Lower leg skin (tissue), 3 donors: ENCODE results near the gene GIPC3.

Source experiments
- POLR2A ChIP-seq, 2 donors: fragments of 450-650 bp; IDR thresholded peaks; one replicate each; pipeline ENCODE4 v1.6.1; 2016 to 2017; ENCODE audit warnings: antibody characterized with exemption in 2 of 2, mild to moderate bottlenecking in 1 of 2, moderate library complexity in 1 of 2
- TF ChIP-seq, protein P1 (sequence below), 3 donors: fragments of 450-650 bp; IDR thresholded peaks; one replicate each; pipeline ENCODE4 v1.5.1; 2016; ENCODE audit warnings: antibody characterized with exemption in 3 of 3, mild to moderate bottlenecking in 3 of 3, moderate library complexity in 2 of 3

DNA sequence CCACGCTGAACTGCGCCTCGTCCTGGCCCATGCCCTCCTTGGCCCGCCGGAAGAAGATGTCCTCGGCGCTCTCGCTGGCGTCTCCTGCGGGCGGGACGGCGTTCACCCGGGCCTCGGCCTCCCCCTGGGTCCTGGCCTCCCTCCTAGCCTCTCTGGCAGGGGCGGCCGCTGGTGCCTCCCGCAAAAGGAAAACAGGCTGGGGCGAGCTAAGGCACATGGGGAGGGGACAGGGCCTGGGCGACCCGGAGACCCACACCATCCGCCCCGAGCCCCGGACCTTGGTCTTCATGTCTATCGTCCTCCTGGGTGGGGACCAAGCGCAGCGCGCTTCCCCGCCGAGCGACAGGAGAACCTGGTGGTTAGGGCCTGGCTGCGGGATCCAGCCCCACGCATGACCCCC lies 27.1 kb downstream of the GIPC3 start:
- TF ChIP-seq, protein P1, sequence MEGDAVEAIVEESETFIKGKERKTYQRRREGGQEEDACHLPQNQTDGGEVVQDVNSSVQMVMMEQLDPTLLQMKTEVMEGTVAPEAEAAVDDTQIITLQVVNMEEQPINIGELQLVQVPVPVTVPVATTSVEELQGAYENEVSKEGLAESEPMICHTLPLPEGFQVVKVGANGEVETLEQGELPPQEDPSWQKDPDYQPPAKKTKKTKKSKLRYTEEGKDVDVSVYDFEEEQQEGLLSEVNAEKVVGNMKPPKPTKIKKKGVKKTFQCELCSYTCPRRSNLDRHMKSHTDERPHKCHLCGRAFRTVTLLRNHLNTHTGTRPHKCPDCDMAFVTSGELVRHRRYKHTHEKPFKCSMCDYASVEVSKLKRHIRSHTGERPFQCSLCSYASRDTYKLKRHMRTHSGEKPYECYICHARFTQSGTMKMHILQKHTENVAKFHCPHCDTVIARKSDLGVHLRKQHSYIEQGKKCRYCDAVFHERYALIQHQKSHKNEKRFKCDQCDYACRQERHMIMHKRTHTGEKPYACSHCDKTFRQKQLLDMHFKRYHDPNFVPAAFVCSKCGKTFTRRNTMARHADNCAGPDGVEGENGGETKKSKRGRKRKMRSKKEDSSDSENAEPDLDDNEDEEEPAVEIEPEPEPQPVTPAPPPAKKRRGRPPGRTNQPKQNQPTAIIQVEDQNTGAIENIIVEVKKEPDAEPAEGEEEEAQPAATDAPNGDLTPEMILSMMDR (IDR thresholded peaks at IDR 0.05): no peak
- no peak for TF ChIP-seq POLR2A (IDR thresholded peaks at IDR 0.05)
